Loucy (cell line): Measurements from ENCODE around the gene OR7C1.

Experiments used
- EZH2phosphoT487 ChIP-seq: fragments of 200-600 bp; IDR thresholded peaks from 2 replicates; pipeline ENCODE4 v1.6.1; 2018; ENCODE audit warnings: antibody characterized with exemption, mild to moderate bottlenecking, moderate library complexity, borderline replicate concordance
- TF ChIP-seq, protein P1 (sequence below): fragments of 200-600 bp; sonication (generic); conservative IDR thresholded peaks from 2 replicates; pipeline ENCODE4 v1.5.1; 2014; ENCODE audit warnings: mild to moderate bottlenecking, antibody characterized with exemption, low read length

DNA sequence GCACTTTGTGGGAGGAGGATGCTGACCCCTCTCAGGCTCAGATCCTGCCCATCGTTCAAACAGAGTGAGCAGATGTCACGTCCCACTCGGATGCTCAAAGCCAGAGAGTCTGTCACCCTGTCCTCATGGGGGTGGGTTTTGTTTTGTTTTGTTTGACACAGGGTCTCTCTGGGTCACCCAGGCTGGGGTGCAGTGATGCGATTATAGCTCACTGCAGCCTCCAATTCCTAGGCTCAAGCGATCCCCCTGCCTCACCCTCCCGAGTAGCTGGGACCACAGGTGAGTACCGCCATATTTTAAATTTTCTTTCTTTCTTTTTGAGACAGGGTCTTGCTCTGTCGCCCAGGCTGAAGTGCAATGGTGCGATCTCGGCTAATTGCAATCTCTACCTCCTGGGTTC lies 60.6 kb downstream of the OR7C1 start:
- TF ChIP-seq, protein P1, sequence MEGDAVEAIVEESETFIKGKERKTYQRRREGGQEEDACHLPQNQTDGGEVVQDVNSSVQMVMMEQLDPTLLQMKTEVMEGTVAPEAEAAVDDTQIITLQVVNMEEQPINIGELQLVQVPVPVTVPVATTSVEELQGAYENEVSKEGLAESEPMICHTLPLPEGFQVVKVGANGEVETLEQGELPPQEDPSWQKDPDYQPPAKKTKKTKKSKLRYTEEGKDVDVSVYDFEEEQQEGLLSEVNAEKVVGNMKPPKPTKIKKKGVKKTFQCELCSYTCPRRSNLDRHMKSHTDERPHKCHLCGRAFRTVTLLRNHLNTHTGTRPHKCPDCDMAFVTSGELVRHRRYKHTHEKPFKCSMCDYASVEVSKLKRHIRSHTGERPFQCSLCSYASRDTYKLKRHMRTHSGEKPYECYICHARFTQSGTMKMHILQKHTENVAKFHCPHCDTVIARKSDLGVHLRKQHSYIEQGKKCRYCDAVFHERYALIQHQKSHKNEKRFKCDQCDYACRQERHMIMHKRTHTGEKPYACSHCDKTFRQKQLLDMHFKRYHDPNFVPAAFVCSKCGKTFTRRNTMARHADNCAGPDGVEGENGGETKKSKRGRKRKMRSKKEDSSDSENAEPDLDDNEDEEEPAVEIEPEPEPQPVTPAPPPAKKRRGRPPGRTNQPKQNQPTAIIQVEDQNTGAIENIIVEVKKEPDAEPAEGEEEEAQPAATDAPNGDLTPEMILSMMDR: no peak
- no peak for TF ChIP-seq EZH2phosphoT487
